Erythroblast (primary cell): ENCODE data around the gene PRMT7.

Source experiments
- GATA1 ChIP-seq: IDR thresholded peaks from 2 replicates; pipeline ENCODE4 v1.6.1; 2011; ENCODE audit warnings: low read depth, mild to moderate bottlenecking, control low read depth, low read length, moderate library complexity
- POLR2A ChIP-seq: IDR thresholded peaks from 2 replicates; pipeline ENCODE4 v1.6.1; 2011; ENCODE audit warnings: mild to moderate bottlenecking, low read length

DNA sequence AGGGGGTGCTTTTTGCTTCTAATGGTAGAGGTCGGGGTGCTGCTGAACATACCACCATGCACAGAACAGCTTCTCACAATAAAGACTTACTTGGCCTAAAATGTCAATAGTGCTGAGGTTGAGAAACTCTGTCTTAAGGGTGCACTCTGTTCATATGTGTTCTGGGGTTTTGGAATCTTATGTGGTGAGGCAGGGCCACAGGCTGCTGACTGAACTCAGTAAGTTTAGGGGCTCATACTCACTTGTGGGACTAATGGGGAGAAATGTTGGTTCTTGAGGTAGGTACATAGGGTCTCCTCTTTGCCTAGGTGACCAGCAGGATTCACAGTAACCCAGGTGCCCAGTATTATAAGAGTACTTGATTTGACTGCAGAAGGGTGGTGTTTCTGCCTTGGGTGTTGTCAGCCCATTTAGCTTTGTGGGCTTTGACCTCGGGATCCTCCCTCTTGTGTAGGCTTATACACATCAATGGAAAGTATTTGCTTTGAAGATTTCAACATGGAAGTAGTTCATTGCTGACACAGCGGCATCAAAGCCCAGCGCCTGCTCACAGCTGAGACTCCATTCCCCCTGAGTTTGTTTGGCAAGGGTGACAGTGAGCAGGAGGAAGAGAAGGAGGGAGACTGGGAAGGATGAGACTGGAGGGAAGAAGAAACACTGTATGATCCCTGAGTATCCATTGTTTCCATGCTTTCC lies 29.3 kb upstream of the PRMT7 start:
- TF ChIP-seq POLR2A (no peak), GATA1 (no peak)
